Kidney (tissue), 14 donors: ENCODE results near the gene ZNF652. TPM values are rescaled to one million over a fixed set of nuclear protein-coding genes. Genes with fewer than 3 reads are reported as not detected.
A peak's percentile ranks its signal among the peaks of the same experiment; 100 is the strongest.

Source experiments
- DNase-seq, 5 donors: peaks; one replicate each; pipeline ENCODE4 v3.0.0-alpha.2; 2013 to 2020
- FAIRE-seq: peaks from 2 replicates; lab custom pipeline; 2012; peaks lifted over from hg19 to GRCh38; lab: Jason Lieb, UNC
- H3K27ac ChIP-seq, 2 donors: one replicate each; pipeline ENCODE4 v1.7.0; 2013; ENCODE audit warnings: low read depth in 2 of 2, low read length in 2 of 2, inconsistent platforms in 1 of 2
- H3K27me3 ChIP-seq: one replicate; pipeline ENCODE4 v1.7.1; 2013; ENCODE audit warnings: low read length, inconsistent platforms; ENCODE audit not compliant: control insufficient read depth, insufficient read depth
- H3K36me3 ChIP-seq, 3 donors: one replicate each; pipeline versions ENCODE4 v1.7.0 to v1.7.1; 2013; ENCODE audit warnings: low read length in 3 of 3, control low read depth in 1 of 3, inconsistent platforms in 1 of 3; ENCODE audit not compliant: insufficient read depth in 3 of 3, control insufficient read depth in 2 of 3
- H3K4me1 ChIP-seq, 3 donors: one replicate each; pipeline versions ENCODE4 v1.7.0 to v1.7.1; 2013; ENCODE audit warnings: low read length in 3 of 3, inconsistent platforms in 1 of 3, low read depth in 1 of 3; ENCODE audit not compliant: control insufficient read depth in 2 of 3, insufficient read depth in 2 of 3
- H3K4me3 ChIP-seq, 3 donors: one replicate each; pipeline versions ENCODE4 v1.7.0 to v1.8.1; 2013; ENCODE audit warnings: low read length in 3 of 3, control low read depth in 1 of 3, inconsistent platforms in 1 of 3
- H3K9ac ChIP-seq, 3 donors: one replicate each; pipeline versions ENCODE4 v1.7.0 to v1.7.1; 2013; ENCODE audit warnings: low read length in 3 of 3, control low read depth in 1 of 3, inconsistent platforms in 1 of 3
- H3K9me3 ChIP-seq, 3 donors: one replicate each; pipeline versions ENCODE4 v1.7.0 to v1.7.1; 2013; ENCODE audit warnings: low read length in 3 of 3, control low read depth in 1 of 3, inconsistent platforms in 1 of 3; ENCODE audit not compliant: control insufficient read depth in 2 of 3, insufficient read depth in 1 of 3
- CTCF ChIP-seq: IDR thresholded peaks from 3 replicates; pipeline ENCODE4 v1.5.1; 2012; ENCODE audit warnings: mild to moderate bottlenecking, moderate library complexity, borderline replicate concordance; ENCODE audit not compliant: insufficient read depth; ENCODE audit errors: extremely low read depth
- intact Hi-C: fragments of 100-400 bp; cut with DNase I; formaldehyde crosslinking; loops from one replicate; pipeline ENCODE4 v1.11.1; 2022
- polyA plus RNA-seq: library from polyadenylated mRNA; stranded (reverse); fragments of 350-450 nt; fragmentation: Illumina TruSeq; extraction: RNeasy Lipid Tissue Mini Kit (QIAGEN cat#74804); gene quantifications from one replicate; pipeline ENCODE4 v1.2.3, GENCODE V29; 2014; ENCODE audit warnings: low read depth, low replicate concordance; ENCODE audit not compliant: insufficient read depth
- total RNA-seq: library from RNA; stranded (reverse); fragmentation: NEBNext Ultra II Directional; extraction: Animal tissue kit (Norgen Biotek cat#: 25700); gene quantifications from one replicate; pipeline ENCODE4 v1.2.1, GENCODE V29; 2021
- donor health status: control.
- donor health status: control.
- donor health status: control.
- donor health status: control.
- donor health status: control.
- donor health status: DM: yes; HTN: yes; CAD: no.
- donor health status: Normal renal cell carcinoma (clear cell type).

ZNF652 gene
- total and polyA plus RNA-seq, 2 donors from 2014 or later = 30.1 to 49.0 TPM

GRCh38 chr17:49259663-49260010, 102.4 kb downstream of the ZNF652 start:
- Histone ChIP-seq H3K9me3 (no peaks in the 10 kb centered on the region), H3K9ac (peak overlapping the region in 2 of 3 donors; percentile 10 to 65), H3K27ac (peak overlapping the region in 1 of 2 donors; percentile 23), H3K4me1 (peaks cover 0 to 9% (median 0%) of the 10 kb centered on the region in 3 donors), H3K36me3 (no peaks in the 10 kb centered on the region), H3K27me3 (no peaks in the 10 kb centered on the region), H3K4me3 (peak overlapping the region in 2 of 3 donors; percentile 38 to 56)
- intact Hi-C loops = no loop called here
- no peak for TF ChIP-seq CTCF
- FAIRE-seq (no peak), DNase-seq (no peak)

- Histone ChIP-seq H3K27me3 (no peaks in the 10 kb centered on the region), H3K9me3 (no peaks in the 10 kb centered on the region), H3K9ac (no peak overlapping the region), H3K27ac (no peak overlapping the region), H3K4me1 (peaks cover 0 to 9% (median 0%) of the 10 kb centered on the region in 3 donors), H3K36me3 (no peaks in the 10 kb centered on the region), H3K4me3 (no peak overlapping the region)
- FAIRE-seq = no peak
- DNase-seq = no peak
- TF ChIP-seq CTCF = no peak
- intact Hi-C loops = no loop called here
Observed at GRCh38 chr17:49258394-49258793, 103.7 kb downstream of the ZNF652 start.

GRCh38 chr17:49255125-49255524, 106.9 kb downstream of the ZNF652 start:
- intact Hi-C loops = no loop called here
- Histone ChIP-seq H3K27ac (no peak overlapping the region), H3K4me1 (peaks cover 0 to 7% (median 0%) of the 10 kb centered on the region in 3 donors), H3K36me3 (no peaks in the 10 kb centered on the region), H3K9me3 (no peaks in the 10 kb centered on the region), H3K27me3 (no peaks in the 10 kb centered on the region), H3K4me3 (no peak overlapping the region), H3K9ac (no peak overlapping the region)
- no peak for FAIRE-seq
- TF ChIP-seq CTCF = no peak
- DNase-seq = no peak

- DNase-seq (no peak), FAIRE-seq (no peak)
- H3K27ac ChIP-seq = no peak overlapping the region
- intact Hi-C loops = no loop called here
- H3K9me3 ChIP-seq = no peaks in the 10 kb centered on the region
- no peaks in the 10 kb centered on the region for H3K36me3 ChIP-seq
- no peaks in the 10 kb centered on the region for H3K27me3 ChIP-seq
- no peak for TF ChIP-seq CTCF
- H3K4me1 ChIP-seq = peaks cover 0 to 4% (median 0%) of the 10 kb centered on the region in 3 donors
- no peak overlapping the region for H3K4me3 ChIP-seq
- H3K9ac ChIP-seq = no peak overlapping the region
Observed at GRCh38 chr17:49254066-49254465, 108.0 kb downstream of the ZNF652 start.
